ENCODE measurements around the gene AZIN2. TPM values are rescaled to one million over a fixed set of nuclear protein-coding genes. Genes with fewer than 3 reads are reported as not detected.

AZIN2 gene
- total and polyA plus RNA-seq, 2 of the 13 experiments (the other 11 are each of a cell fraction or from before 2014, with no cell fraction given), result 1.7 to 3.5 TPM

GRCh38 chr1:33080885-33081553, at the start of gene AZIN2 (continued):
- TF ChIP-seq GTF2F1 (IDR thresholded peaks at IDR 0.05; ENCODE audit: low read length) (no peak), PATZ1 (CRISPR knock-in tag; IDR thresholded peaks at IDR 0.05) (peak; percentile 82), U2AF2 (IDR thresholded peaks at IDR 0.05; ENCODE audit: low read depth, low read length) (peak; percentile 93; the same call in 1 of the 2 replicates), SP5 (CRISPR knock-in tag; IDR thresholded peaks at IDR 0.05; ENCODE audit: borderline replicate concordance, low read depth) (0 out of 2 replicates have a peak, but pooled peaks have one; percentile 46), ZNF777 (CRISPR knock-in tag; IDR thresholded peaks at IDR 0.05) (0 out of 2 replicates have a peak, but pooled peaks have one; percentile 40), ZNF670 (CRISPR knock-in tag; IDR thresholded peaks at IDR 0.05; ENCODE audit: borderline replicate concordance) (0 out of 2 replicates have a peak, but pooled peaks have one; percentile 69), ZNF451 (CRISPR knock-in tag; IDR thresholded peaks at IDR 0.05) (peak; percentile 77), ZSCAN25 (CRISPR knock-in tag; IDR thresholded peaks at IDR 0.05) (no peak), MED1 (CRISPR knock-in tag; IDR thresholded peaks at IDR 0.05) (0 out of 2 replicates have a peak, but pooled peaks have one; percentile 7), ZFP90 (CRISPR knock-in tag; IDR thresholded peaks at IDR 0.05; ENCODE audit: borderline replicate concordance) (peak; percentile 26; the same call in 1 of the 2 replicates), HOXA3 (CRISPR knock-in tag; IDR thresholded peaks at IDR 0.05) (no peak; the same call in 1 of the 2 replicates), GATAD1 (CRISPR knock-in tag; IDR thresholded peaks at IDR 0.05) (peak; percentile 17; the same call in 1 of the 2 replicates), ZMYM3 (CRISPR knock-in tag; IDR thresholded peaks at IDR 0.05) (peak; percentile 26; the same call in 1 of the 2 replicates), MLX (CRISPR knock-in tag; IDR thresholded peaks at IDR 0.05) (no peak), NFYB (CRISPR knock-in tag; IDR thresholded peaks at IDR 0.05) (peak; percentile 85), MYPOP (CRISPR knock-in tag; IDR thresholded peaks at IDR 0.05) (no peak), ARNTL (CRISPR knock-in tag; IDR thresholded peaks at IDR 0.05) (peak; percentile 31; the same call in 1 of the 2 replicates), ZNF251 (CRISPR knock-in tag; IDR thresholded peaks at IDR 0.05) (no peak), NFKB2 (CRISPR knock-in tag; IDR thresholded peaks at IDR 0.05; ENCODE audit: borderline replicate concordance) (peak; percentile 36; the same call in 1 of the 2 replicates), KAT8 (CRISPR knock-in tag; IDR thresholded peaks at IDR 0.05) (peak; percentile 73; the same call in 1 of the 2 replicates), CTCF (CRISPR knock-in tag; IDR thresholded peaks at IDR 0.05) (peak; percentile 20; the same call in 1 of the 2 replicates), THAP11 (CRISPR knock-in tag; IDR thresholded peaks at IDR 0.05) (0 out of 2 replicates have a peak, but pooled peaks have one; percentile 43), RFXANK (CRISPR knock-in tag; IDR thresholded peaks at IDR 0.05) (no peak), YY1 (IDR thresholded peaks at IDR 0.05; ENCODE audit: insufficient read depth, insufficient replicate concordance, low read depth, low read length) (peak; percentile 22), ZKSCAN8 (CRISPR knock-in tag; IDR thresholded peaks at IDR 0.05; ENCODE audit: borderline replicate concordance) (no peak), MAZ (IDR thresholded peaks at IDR 0.05; ENCODE audit: borderline replicate concordance, low read depth, low read length) (0 out of 2 replicates have a peak, but pooled peaks have one; percentile 22), MAZ (CRISPR knock-in tag; IDR thresholded peaks at IDR 0.05; ENCODE audit: low read depth) (peak; percentile 75)

All from HepG2 (cell line).